Thymus (tissue), 14 donors: ENCODE measurements around the gene NEK10. TPM values are rescaled to one million over a fixed set of nuclear protein-coding genes. Genes with fewer than 3 reads are reported as not detected.
"Not testable (repeated sequence)": the region's sequence is repeated elsewhere in the genome, so short reads cannot be mapped to it uniquely, and the experiment has no call there.

Source experiments
- DNase-seq, 9 donors: peaks; one replicate each; pipeline ENCODE4 v3.0.0-alpha.2; 2013; ENCODE audit warnings: low spot score in 9 of 9, low read depth in 6 of 9, missing footprints in 1 of 9
- H3K27ac ChIP-seq, 2 donors: one replicate each; pipeline ENCODE4 v1.5.1; 2013; ENCODE audit warnings: control low read depth in 1 of 2, low read depth in 1 of 2, low read length in 1 of 2, mild to moderate bottlenecking in 1 of 2, moderate library complexity in 1 of 2
- H3K27me3 ChIP-seq, 2 donors: one replicate each; pipeline ENCODE4 v1.5.1; 2013; ENCODE audit warnings: low read length in 1 of 2; ENCODE audit not compliant: control insufficient read depth in 2 of 2, insufficient read depth in 1 of 2
- H3K36me3 ChIP-seq, 2 donors: one replicate each; pipeline ENCODE4 v1.5.1; 2013; ENCODE audit warnings: low read length in 1 of 2, mild to moderate bottlenecking in 1 of 2, moderate library complexity in 1 of 2; ENCODE audit not compliant: control insufficient read depth in 2 of 2, insufficient read depth in 2 of 2
- H3K4me1 ChIP-seq, 2 donors: one replicate each; pipeline ENCODE4 v1.5.1; 2013; ENCODE audit warnings: low read length in 2 of 2; ENCODE audit not compliant: control insufficient read depth in 2 of 2, insufficient read depth in 2 of 2
- H3K4me3 ChIP-seq, 2 donors: one replicate each; pipeline ENCODE4 v1.5.1; 2013; ENCODE audit warnings: low read length in 2 of 2, control low read depth in 1 of 2, mild to moderate bottlenecking in 1 of 2
- H3K9me3 ChIP-seq, 2 donors: one replicate each; pipeline ENCODE4 v1.5.1; 2013; ENCODE audit warnings: low read length in 1 of 2, mild to moderate bottlenecking in 1 of 2; ENCODE audit not compliant: control insufficient read depth in 2 of 2, insufficient read depth in 1 of 2
- WGBS: extraction: QIAGEN DNeasy Blood & Tissue Kit; methylation state at CpG from one replicate; pipeline ENCODE4 v1.1.7; 2013; 5-methylcytosine and 5-hydroxymethylcytosine counted together
- long read RNA-seq, 10 donors: transcript quantifications; one replicate each; lab custom pipeline, GENCODE V29; 2026
- polyA plus RNA-seq: library from polyadenylated mRNA; stranded (reverse); fragments of 200-250 nt; gene quantifications from one replicate; pipeline ENCODE4 v1.2.3, GENCODE V29; 2013
- total RNA-seq: library from RNA; stranded (reverse); fragments of 120-200 nt; gene quantifications from one replicate; pipeline ENCODE4 v1.2.4, GENCODE V29; 2013
- donor health status: healthy.

Gene NEK10, protein sequence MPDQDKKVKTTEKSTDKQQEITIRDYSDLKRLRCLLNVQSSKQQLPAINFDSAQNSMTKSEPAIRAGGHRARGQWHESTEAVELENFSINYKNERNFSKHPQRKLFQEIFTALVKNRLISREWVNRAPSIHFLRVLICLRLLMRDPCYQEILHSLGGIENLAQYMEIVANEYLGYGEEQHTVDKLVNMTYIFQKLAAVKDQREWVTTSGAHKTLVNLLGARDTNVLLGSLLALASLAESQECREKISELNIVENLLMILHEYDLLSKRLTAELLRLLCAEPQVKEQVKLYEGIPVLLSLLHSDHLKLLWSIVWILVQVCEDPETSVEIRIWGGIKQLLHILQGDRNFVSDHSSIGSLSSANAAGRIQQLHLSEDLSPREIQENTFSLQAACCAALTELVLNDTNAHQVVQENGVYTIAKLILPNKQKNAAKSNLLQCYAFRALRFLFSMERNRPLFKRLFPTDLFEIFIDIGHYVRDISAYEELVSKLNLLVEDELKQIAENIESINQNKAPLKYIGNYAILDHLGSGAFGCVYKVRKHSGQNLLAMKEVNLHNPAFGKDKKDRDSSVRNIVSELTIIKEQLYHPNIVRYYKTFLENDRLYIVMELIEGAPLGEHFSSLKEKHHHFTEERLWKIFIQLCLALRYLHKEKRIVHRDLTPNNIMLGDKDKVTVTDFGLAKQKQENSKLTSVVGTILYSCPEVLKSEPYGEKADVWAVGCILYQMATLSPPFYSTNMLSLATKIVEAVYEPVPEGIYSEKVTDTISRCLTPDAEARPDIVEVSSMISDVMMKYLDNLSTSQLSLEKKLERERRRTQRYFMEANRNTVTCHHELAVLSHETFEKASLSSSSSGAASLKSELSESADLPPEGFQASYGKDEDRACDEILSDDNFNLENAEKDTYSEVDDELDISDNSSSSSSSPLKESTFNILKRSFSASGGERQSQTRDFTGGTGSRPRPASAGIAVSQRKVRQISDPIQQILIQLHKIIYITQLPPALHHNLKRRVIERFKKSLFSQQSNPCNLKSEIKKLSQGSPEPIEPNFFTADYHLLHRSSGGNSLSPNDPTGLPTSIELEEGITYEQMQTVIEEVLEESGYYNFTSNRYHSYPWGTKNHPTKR
- total RNA-seq (0.76 TPM), polyA plus RNA-seq (0.87 TPM)
- long read RNA-seq, donor 1, result 0 reads
- long read RNA-seq, donor 2, result 0 reads
- long read RNA-seq, donor 3, result 0 reads
- long read RNA-seq, donor 4, result 0 reads
- long read RNA-seq, donor 5, result 0 reads
- long read RNA-seq, donor 6, result 0 reads
- long read RNA-seq, donor 7, result 0 reads
- long read RNA-seq, donor 8, result 0 reads
- long read RNA-seq, donor 9, result 0 reads
- long read RNA-seq, donor 10, result 0 reads

DNA sequence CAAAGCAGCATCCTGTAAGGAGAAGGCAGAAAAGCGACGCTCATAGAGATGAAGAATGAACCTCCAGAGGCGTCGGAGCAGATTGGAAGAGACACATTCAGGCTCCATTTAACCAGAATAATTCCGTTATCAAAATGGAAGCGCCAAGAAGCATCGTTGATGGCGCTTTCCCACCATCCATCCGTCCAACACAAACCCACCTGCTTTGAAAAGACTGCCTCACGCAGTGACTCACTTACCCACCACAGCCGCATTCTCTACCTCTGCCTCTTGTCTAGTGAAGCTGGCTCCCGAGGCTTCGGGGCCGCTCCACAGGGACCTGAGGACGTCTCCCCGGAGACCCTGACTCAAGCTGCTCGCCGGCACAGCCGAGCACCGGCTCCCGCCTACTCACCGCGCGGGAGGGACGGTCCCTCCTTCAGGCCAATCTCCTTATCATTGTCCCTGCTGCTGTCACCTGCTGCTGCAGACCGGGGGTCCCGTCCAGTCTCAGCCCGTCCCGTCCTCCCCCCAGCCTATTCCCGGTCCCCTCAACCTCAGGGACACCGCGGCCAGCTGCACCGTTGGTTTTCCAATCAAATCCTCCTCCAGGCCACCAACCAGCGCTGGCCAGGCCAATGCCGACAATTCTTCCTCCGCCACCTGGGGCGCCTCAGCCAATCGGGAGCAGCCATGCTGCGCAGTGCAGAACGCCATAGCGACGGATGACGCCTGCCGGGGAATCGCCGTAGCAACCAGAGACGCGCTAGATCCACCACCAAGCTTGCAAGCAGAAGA, at the start of gene NEK10:
TSS of gene NEK10 (minus strand) at position 553 of the 777 bp plus-strand sequence. CDS start 16,501 bp downstream, outside the sequence.
- peak; percentile 81 to 94 (median 84) for DNase-seq
- Histone ChIP-seq H3K27ac (no peak within 1 kb of the TSS), H3K27me3 (no peaks in the 10 kb centered on the region), H3K36me3 (no peaks in the 10 kb centered on the region), H3K4me3 (peak within 1 kb of the TSS; percentile 59 to 63), H3K9me3 (no peaks in the 10 kb centered on the region), H3K4me1 (peaks cover 5 to 10% of the 10 kb centered on the region in 2 donors)
- WGBS, result 2% methylated on average over 48 of the region's 48 CpGs

DNA sequence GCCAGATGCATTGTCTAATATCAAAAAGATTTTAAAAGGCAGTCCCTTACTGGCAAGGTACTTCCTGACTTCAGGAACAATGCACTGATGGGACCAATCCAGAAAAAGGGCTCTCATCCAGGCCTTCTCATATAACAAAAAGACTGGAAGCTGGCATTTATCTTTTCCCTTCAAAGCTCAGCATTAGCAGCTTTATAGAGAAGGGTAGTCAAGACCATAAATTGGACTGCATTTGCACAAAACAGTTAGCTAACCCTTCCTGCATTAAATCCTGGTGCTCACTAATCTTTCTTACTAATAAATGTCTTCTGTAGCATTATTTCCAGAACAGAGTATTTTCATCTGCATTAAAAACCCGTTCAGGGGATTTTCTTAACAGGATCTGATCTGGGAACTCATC, 46.0 kb upstream of the NEK10 start:
- Histone ChIP-seq H3K36me3 (peaks cover 0 to 20% of the 10 kb centered on the region in 2 donors), H3K4me1 (no peaks in the 10 kb centered on the region), H3K4me3 (no peak overlapping the region), H3K27me3 (no peaks in the 10 kb centered on the region), H3K9me3 (no peaks in the 10 kb centered on the region), H3K27ac (no peak overlapping the region)
- no peak for DNase-seq
- 100% methylated on average over 1 of the region's 1 CpG for WGBS

DNA sequence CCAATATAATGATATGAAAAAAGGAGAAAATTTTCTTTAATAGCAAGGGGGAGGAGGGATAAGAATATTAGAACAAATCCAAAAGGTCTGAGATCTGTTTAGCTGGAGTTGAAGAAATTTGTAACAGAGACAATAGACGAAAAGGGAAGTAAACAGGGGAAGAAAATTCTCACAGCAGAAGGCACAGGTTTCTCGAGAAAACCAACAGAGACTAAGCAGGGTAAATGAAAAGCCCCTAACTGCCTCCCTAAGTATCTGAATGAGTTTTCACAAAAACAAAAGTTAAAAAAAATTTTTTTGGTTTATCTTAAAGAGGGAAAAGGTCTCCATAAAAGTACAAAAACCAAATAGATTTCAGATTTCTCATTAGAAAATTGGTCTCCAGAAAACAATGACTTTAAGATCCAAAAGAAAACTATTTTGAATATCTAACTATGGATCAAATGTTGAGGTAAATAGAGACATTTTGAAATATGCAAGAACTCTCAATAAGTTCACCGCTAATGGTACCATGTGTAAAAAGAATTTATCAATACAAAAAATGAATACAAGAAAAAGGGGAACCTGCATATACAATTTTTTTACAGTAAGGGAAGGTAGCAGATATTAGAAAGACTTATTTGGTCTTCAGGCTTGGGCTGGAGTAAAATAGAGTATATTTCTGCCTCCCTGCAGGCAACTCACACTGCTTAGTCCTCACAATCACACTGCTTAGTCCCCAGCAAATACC, 23.9 kb upstream of the NEK10 start:
- 19% methylated on average over 3 of the region's 3 CpGs for WGBS
- Histone ChIP-seq H3K9me3 (no peaks in the 10 kb centered on the region), H3K4me3 (no peak overlapping the region), H3K27ac (no peak overlapping the region), H3K36me3 (peaks cover 3 to 24% of the 10 kb centered on the region in 2 donors), H3K27me3 (no peaks in the 10 kb centered on the region), H3K4me1 (no peaks in the 10 kb centered on the region)
- no peak for DNase-seq

DNA sequence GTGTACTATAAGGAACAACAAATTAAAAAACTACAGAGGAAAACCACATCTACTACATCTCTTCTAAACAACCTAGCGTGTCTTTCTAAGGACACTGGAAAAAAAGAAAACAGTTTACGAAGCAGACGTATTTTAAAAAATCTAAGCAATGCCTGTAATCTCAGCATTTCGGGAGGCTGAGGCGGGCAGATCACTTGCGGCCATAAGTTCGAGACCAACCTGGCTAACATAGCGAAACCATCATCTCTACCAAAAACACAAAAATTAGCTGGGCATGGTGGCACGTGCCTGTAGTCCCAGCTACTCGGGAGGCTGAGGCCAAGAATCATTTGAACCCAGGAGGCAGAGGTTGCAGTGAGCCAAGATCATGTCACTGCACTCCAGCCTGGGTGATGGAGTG, 23.2 kb upstream of the NEK10 start:
- not testable (repeated sequence) for DNase-seq, H3K9me3 ChIP-seq, H3K27me3 ChIP-seq, H3K4me3 ChIP-seq, H3K27ac ChIP-seq, H3K4me1 ChIP-seq
- H3K36me3 ChIP-seq, result peaks cover 3 to 25% of the 10 kb centered on the region in 2 donors
- 95% methylated on average over 10 of the region's 10 CpGs for WGBS

DNA sequence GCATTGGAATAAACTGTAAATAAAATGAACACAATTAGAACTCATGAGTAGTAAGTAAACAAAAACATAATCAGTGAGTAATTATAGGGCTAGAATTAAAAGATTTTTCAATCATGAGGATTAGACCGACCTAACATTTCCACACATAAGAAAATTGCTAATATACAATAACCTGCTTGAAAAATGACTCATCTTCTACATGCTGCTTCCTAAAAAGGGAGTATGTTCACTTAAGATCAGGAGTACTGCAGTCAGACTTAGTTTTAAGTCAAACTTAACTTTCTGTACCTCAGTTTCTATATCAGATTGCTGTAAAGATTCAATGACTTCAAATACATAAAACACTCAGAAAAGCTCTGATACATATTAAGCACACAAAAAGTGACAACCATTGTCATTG, 22.6 kb upstream of the NEK10 start:
- H3K4me3 ChIP-seq, result no peak overlapping the region
- H3K27me3 ChIP-seq, result no peaks in the 10 kb centered on the region
- peaks cover 3 to 25% of the 10 kb centered on the region in 2 donors for H3K36me3 ChIP-seq
- H3K27ac ChIP-seq, result no peak overlapping the region
- whole genome bisulfite sequencing, result 95% methylated on average over 1 of the region's 1 CpG
- H3K9me3 ChIP-seq, result no peaks in the 10 kb centered on the region
- no peak for DNase-seq
- H3K4me1 ChIP-seq, result no peaks in the 10 kb centered on the region

DNA sequence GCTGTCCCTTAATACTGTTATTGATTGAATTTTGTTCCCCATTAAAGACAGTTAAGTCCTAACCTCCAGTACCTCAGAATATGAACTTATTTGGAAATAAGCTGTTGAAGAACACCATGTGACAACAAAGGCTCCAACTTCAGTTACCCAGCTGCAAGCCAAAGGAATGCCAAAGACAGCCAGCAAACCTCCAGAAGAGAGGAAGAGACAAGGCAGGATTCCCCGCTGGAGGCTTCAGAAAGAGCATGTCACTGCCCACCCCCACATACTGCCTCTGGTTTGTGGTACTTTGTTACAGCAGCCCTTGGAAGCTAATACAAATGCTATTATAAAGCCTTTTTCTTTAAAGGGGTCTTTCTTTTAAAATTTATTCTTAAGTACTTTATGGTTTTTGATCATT, 18.4 kb upstream of the NEK10 start:
- H3K4me3 ChIP-seq, result no peak overlapping the region
- H3K9me3 ChIP-seq, result no peaks in the 10 kb centered on the region
- no peak overlapping the region for H3K27ac ChIP-seq
- no peak for DNase-seq
- no peaks in the 10 kb centered on the region for H3K27me3 ChIP-seq
- no peaks in the 10 kb centered on the region for H3K4me1 ChIP-seq
- 100% methylated on average over 1 of the region's 1 CpG for WGBS
- H3K36me3 ChIP-seq, result peaks cover 6 to 20% of the 10 kb centered on the region in 2 donors

DNA sequence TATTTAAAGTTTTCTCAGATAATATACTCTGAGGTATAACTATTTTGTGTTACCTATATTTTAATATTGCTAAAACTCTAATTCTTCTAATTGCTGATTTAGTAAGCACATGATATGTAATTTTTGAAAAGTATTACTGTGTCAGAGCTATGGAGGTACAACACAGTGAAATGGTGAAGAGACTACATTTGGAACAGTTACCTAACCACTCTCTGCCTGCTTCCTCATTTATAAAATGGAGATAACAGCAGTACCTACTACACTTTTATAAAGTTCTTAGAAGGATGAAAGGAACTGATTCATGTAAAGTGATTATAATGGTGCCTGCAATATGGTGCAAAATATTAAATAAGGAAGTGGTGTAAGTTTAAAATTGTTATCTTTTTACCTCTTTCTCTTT, 16.3 kb upstream of the NEK10 start:
- H3K4me3 ChIP-seq, result no peak overlapping the region
- no peak overlapping the region for H3K27ac ChIP-seq
- H3K9me3 ChIP-seq, result no peaks in the 10 kb centered on the region
- no peak for DNase-seq
- H3K4me1 ChIP-seq, result no peaks in the 10 kb centered on the region
- H3K36me3 ChIP-seq, result peaks cover 11 to 16% of the 10 kb centered on the region in 2 donors
- no peaks in the 10 kb centered on the region for H3K27me3 ChIP-seq

DNA sequence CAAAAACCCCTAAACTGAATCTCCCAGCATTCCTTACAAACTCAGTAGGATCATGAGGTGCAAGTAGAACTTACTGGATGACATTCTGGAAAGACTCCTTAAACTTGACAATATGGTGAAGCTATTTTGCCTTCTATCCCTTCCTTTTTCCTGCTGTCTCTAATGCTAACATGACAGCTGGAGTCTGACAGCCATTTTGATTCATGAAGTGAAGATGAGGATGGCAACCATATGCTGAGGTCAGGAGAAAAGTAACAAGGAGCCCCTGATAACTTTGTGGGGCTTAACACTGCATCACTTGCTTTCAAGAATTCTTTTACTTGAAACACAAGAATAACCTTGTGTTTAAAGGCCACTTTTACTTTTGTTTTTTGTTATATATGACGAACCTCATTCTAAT, 15.0 kb upstream of the NEK10 start:
- no peaks in the 10 kb centered on the region for H3K27me3 ChIP-seq
- H3K27ac ChIP-seq, result no peak overlapping the region
- H3K36me3 ChIP-seq, result peaks cover 11 to 16% of the 10 kb centered on the region in 2 donors
- H3K4me3 ChIP-seq, result no peak overlapping the region
- H3K9me3 ChIP-seq, result no peaks in the 10 kb centered on the region
- H3K4me1 ChIP-seq, result no peaks in the 10 kb centered on the region
- no peak for DNase-seq
- 98% methylated on average over 1 of the region's 1 CpG for WGBS
